ENCODE measurements around the gene ZNF619.

- no peak for TF ChIP-seq CTCF (IDR thresholded peaks at IDR 0.05)
- TF ChIP-seq POLR2A (IDR thresholded peaks at IDR 0.05), result no peak
Measured at GRCh38 chr3:40470701-40471100, 6.2 kb upstream of the ZNF619 start.
